ENCODE measurements around the gene FASN.

The FASN gene

GRCh38 chr17:82037092-82037888, 60.7 kb downstream of the FASN start, which contains the start of gene DCXR:
DCXR (minus strand) TSS chr17:82037697; CDS start chr17:82037682, 15 bp downstream.
- DNase-seq = peak; percentile 90

GRCh38 chr17:82036634-82037091, 61.4 kb downstream of the FASN start:
- DNase-seq = no peak

GRCh38 chr17:82035956-82036633, 61.9 kb downstream of the FASN start:
- no peak for DNase-seq

- no peak for DNase-seq
These were observed 62.5 kb downstream of the FASN start for GRCh38 chr17:82035488-82035887.

GRCh38 chr17:82034371-82035011, 63.5 kb downstream of the FASN start:
- DNase-seq = no peak

GRCh38 chr17:82033359-82034085, 64.5 kb downstream of the FASN start:
- no peak for DNase-seq

- DNase-seq = no peak
These were observed 66.0 kb downstream of the FASN start for GRCh38 chr17:82031885-82032627.

- no peak for DNase-seq
These were observed 66.6 kb downstream of the FASN start, which contains the start of gene RAC3 for GRCh38 chr17:82031303-82031884. RAC3 (plus strand) TSS chr17:82031678; CDS start chr17:82031762, 84 bp downstream.

- DNase-seq = peak; percentile 36
These were observed 67.3 kb downstream of the FASN start for GRCh38 chr17:82030470-82031302.

- DNase-seq = no peak
These were observed 68.0 kb downstream of the FASN start for GRCh38 chr17:82029990-82030469.

- DNase-seq = no peak
These were observed 68.6 kb downstream of the FASN start for GRCh38 chr17:82029391-82029790.

- DNase-seq = no peak
These were observed 69.1 kb downstream of the FASN start for GRCh38 chr17:82028966-82029365.

Measured in DMS 273 treated with DMSO at 0.1 percent for 48 hours (cell line).